CD14-positive monocyte (primary cell): ENCODE results near the gene KNL1. TPM values are rescaled to one million over a fixed set of nuclear protein-coding genes. Genes with fewer than 3 reads are reported as not detected.

ENCODE experiments used
- DNase-seq, 3 donors: peaks; one replicate each; pipeline ENCODE4 v3.0.0-alpha.2; 2011 to 2022
- H2AFZ ChIP-seq: 2 replicates; pipeline ENCODE4 v1.6.0; 2012; ENCODE audit warnings: mild to moderate bottlenecking, low read depth, low read length, inconsistent platforms; ENCODE audit not compliant: insufficient read depth, poor library complexity, severe bottlenecking
- H3K27ac ChIP-seq, 2 donors: 1 replicate in 1 of 2; 2 replicates in 1 of 2; pipeline ENCODE4 v1.5.1; 2012 to 2013; ENCODE audit warnings: low read length in 2 of 2, control low read depth in 1 of 2, inconsistent platforms in 1 of 2, low read depth in 1 of 2, mild to moderate bottlenecking in 1 of 2
- H3K27me3 ChIP-seq, 2 donors: one replicate each; pipeline versions ENCODE4 v1.6.0 to v1.6.1; 2011 to 2013; ENCODE audit warnings: low read length in 2 of 2; ENCODE audit not compliant: control insufficient read depth in 2 of 2, insufficient read depth in 2 of 2
- H3K36me3 ChIP-seq, 2 donors: replicated peaks in 1 of 2; 1 replicate in 1 of 2; 2 replicates in 1 of 2; pipeline versions ENCODE4 v1.5.1 to v1.6.1; 2012 to 2013; ENCODE audit warnings: low read length in 2 of 2, control low read depth in 1 of 2, inconsistent platforms in 1 of 2, mild to moderate bottlenecking in 1 of 2; ENCODE audit not compliant: insufficient read depth in 2 of 2, control insufficient read depth in 1 of 2
- H3K4me1 ChIP-seq, 2 donors: 1 replicate in 1 of 2; 2 replicates in 1 of 2; pipeline versions ENCODE4 v1.5.1 to v1.6.1; 2012 to 2013; ENCODE audit warnings: low read length in 2 of 2, control low read depth in 1 of 2, inconsistent platforms in 1 of 2, mild to moderate bottlenecking in 1 of 2, moderate library complexity in 1 of 2; ENCODE audit not compliant: insufficient read depth in 2 of 2, control insufficient read depth in 1 of 2
- H3K4me2 ChIP-seq: replicated peaks from 2 replicates; pipeline ENCODE3; 2012; ENCODE audit warnings: low read length, moderate library complexity, mild to moderate bottlenecking; ENCODE audit not compliant: poor library complexity, severe bottlenecking; ENCODE audit errors: extremely low read depth
- H3K4me3 ChIP-seq, 3 experiments: fragments of 200-600 bp in 1 of 3; sonication (generic) in 1 of 3; replicated peaks in 1 of 3; 1 replicate in 2 of 3; 2 replicates in 1 of 3; pipeline ENCODE4 v1.5.1; 2011 to 2013; ENCODE audit warnings: low read length in 3 of 3, mild to moderate bottlenecking in 3 of 3, control low read depth in 2 of 3, low read depth in 2 of 3, inconsistent platforms in 1 of 3, moderate library complexity in 1 of 3
- H3K79me2 ChIP-seq: 2 replicates; pipeline ENCODE4 v1.6.0; 2012; ENCODE audit warnings: mild to moderate bottlenecking, control low read depth, inconsistent platforms, low read length, moderate library complexity; ENCODE audit not compliant: insufficient read depth
- H3K9ac ChIP-seq: 2 replicates; pipeline ENCODE4 v1.6.0; 2017; ENCODE audit warnings: low read length, mild to moderate bottlenecking; ENCODE audit not compliant: insufficient read depth, poor library complexity, severe bottlenecking
- H3K9me3 ChIP-seq, 2 donors: replicated peaks in 1 of 2; 1 replicate in 1 of 2; 2 replicates in 1 of 2; pipeline versions ENCODE4 v1.5.1 to v1.6.1; 2012 to 2013; ENCODE audit warnings: low read length in 2 of 2, control low read depth in 1 of 2; ENCODE audit not compliant: control insufficient read depth in 1 of 2, insufficient read depth in 1 of 2
- H4K20me1 ChIP-seq: 2 replicates; pipeline ENCODE4 v1.6.0; 2012; ENCODE audit warnings: mild to moderate bottlenecking, low read length, control low read depth, moderate library complexity; ENCODE audit not compliant: insufficient read depth
- H3K27ac Mint-ChIP-seq, 7 donors: one replicate each; pipeline ENCODE4 v1.8.0; 2020; ENCODE audit warnings: mild to moderate bottlenecking in 7 of 7, mixed read lengths in 7 of 7, moderate library complexity in 6 of 7, inconsistent platforms in 2 of 7
- H3K27me3 Mint-ChIP-seq, 3 donors: one replicate each; pipeline ENCODE4 v1.8.0; 2021 to 2022; ENCODE audit warnings: low read depth in 3 of 3, mild to moderate bottlenecking in 3 of 3, mixed read lengths in 3 of 3, moderate library complexity in 3 of 3, inconsistent platforms in 1 of 3
- H3K36me3 Mint-ChIP-seq, 2 donors: one replicate each; pipeline ENCODE4 v1.8.0; 2020; ENCODE audit warnings: mixed read lengths in 2 of 2, inconsistent platforms in 1 of 2, mild to moderate bottlenecking in 1 of 2
- H3K4me1 Mint-ChIP-seq: one replicate; pipeline ENCODE4 v1.8.0; 2020; ENCODE audit warnings: mild to moderate bottlenecking, mixed read lengths
- H3K4me3 Mint-ChIP-seq, 2 donors: one replicate each; pipeline ENCODE4 v1.8.0; 2020; ENCODE audit warnings: mild to moderate bottlenecking in 2 of 2, mixed read lengths in 2 of 2, moderate library complexity in 1 of 2
- H3K9me3 Mint-ChIP-seq, 7 donors: one replicate each; pipeline ENCODE4 v1.8.0; 2020 to 2022; ENCODE audit warnings: mixed read lengths in 7 of 7, mild to moderate bottlenecking in 6 of 7, moderate library complexity in 6 of 7, inconsistent platforms in 2 of 7
- WGBS: methylation state at CpG from one replicate; pipeline ENCODE4 v1.1.5; 2013; ENCODE audit warnings: missing lambda C conversion rate; ENCODE audit not compliant: insufficient coverage; 5-methylcytosine and 5-hydroxymethylcytosine counted together
- intact Hi-C, 2 donors: fragments of 100-400 bp; cut with micrococcal nuclease; formaldehyde crosslinking; loops; one replicate each; pipeline versions ENCODE4 v1.15.0 to v1.15.1; 2023
- polyA plus RNA-seq, 3 donors: library from polyadenylated mRNA; depleted of rRNA in 1 of 3; unstranded in 2 of 3; stranded (reverse) in 1 of 3; fragments of 300-500 nt in 2 of 3; fragments of >200 nt in 1 of 3; fragmentation: Illumina TruSeq in 2 of 3; gene quantifications; 1 replicate in 2 of 3; 2 replicates in 1 of 3; pipeline ENCODE4 v1.2.3, GENCODE V29; 2012 to 2021
- TF ChIP-seq, protein P1 (sequence below): fragments of 200-600 bp; IDR thresholded peaks from one replicate; pipeline ENCODE4 v1.8.0; 2022; ENCODE audit warnings: antibody characterized with exemption, mild to moderate bottlenecking

The KNL1 gene
- polyA plus RNA-seq, 3 donors, result 0.13 to 0.38 (median 0.16) TPM

DNA sequence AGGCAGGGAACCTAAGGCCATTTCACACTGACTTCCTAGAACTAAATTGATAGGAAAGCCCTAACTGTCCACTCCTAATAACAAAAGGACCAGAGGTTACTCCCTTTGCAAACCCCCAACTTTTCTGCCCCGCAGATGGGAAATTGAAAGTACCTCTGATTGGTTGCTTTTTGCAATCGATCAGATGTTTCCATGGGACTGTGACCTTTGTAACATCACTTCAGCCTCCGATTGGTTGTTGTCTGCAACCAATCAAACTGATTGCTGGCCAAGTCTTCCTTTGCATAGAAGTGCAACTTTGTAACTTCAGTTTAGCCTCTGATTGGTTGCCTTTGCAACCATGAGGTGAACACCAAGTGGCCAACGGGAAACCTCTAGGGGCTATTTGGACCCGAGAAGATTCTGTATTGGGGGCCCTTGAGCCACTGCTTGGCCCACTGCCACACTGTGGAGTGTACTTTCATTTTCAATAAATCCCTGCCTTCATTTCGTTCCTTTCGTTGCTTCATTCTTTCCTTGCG lies 11.3 kb upstream of the KNL1 start:
- Histone ChIP-seq H3K36me3 (no peaks in the 10 kb centered on the region), H3K9ac (no peak overlapping the region), H4K20me1 (no peaks in the 10 kb centered on the region), H3K4me1 (no peaks in the 10 kb centered on the region), H3K79me2 (no peaks in the 10 kb centered on the region), H3K4me2 (peak overlapping the region; percentile 31), H3K9me3 (peaks cover 0 to 5% of the 10 kb centered on the region in 2 donors), H3K27ac (no peak overlapping the region), H3K4me3 (peak overlapping the region; percentile 11 to 38 (median 17)), H2AFZ (no peak overlapping the region), H3K27me3 (no peaks in the 10 kb centered on the region)
- DNase-seq, result peak in 2 of 3 donors; percentile 17 to 23
- peaks cover 3% of the 10 kb centered on the region for H3K4me1 Mint-ChIP-seq
- 97% methylated on average over 6 of the region's 8 CpGs for WGBS
- H3K36me3 Mint-ChIP-seq, result no peaks in the 10 kb centered on the region
- H3K9me3 Mint-ChIP-seq, result peaks cover 2 to 12% (median 8%) of the 10 kb centered on the region in 7 donors
- H3K4me3 Mint-ChIP-seq, result peak overlapping the region in 1 of 2 donors; percentile 14
- intact Hi-C loops, result loop anchor here in 1 of 2 donors (10.0 kb wide), 1 partner anchor 112 kb away; the partner anchor contains the start of gene RAD51
- TF ChIP-seq, protein P1, sequence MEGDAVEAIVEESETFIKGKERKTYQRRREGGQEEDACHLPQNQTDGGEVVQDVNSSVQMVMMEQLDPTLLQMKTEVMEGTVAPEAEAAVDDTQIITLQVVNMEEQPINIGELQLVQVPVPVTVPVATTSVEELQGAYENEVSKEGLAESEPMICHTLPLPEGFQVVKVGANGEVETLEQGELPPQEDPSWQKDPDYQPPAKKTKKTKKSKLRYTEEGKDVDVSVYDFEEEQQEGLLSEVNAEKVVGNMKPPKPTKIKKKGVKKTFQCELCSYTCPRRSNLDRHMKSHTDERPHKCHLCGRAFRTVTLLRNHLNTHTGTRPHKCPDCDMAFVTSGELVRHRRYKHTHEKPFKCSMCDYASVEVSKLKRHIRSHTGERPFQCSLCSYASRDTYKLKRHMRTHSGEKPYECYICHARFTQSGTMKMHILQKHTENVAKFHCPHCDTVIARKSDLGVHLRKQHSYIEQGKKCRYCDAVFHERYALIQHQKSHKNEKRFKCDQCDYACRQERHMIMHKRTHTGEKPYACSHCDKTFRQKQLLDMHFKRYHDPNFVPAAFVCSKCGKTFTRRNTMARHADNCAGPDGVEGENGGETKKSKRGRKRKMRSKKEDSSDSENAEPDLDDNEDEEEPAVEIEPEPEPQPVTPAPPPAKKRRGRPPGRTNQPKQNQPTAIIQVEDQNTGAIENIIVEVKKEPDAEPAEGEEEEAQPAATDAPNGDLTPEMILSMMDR, result no peak
- H3K27ac Mint-ChIP-seq, result no peak overlapping the region
- peaks cover 4 to 5% (median 5%) of the 10 kb centered on the region in 3 donors for H3K27me3 Mint-ChIP-seq

DNA sequence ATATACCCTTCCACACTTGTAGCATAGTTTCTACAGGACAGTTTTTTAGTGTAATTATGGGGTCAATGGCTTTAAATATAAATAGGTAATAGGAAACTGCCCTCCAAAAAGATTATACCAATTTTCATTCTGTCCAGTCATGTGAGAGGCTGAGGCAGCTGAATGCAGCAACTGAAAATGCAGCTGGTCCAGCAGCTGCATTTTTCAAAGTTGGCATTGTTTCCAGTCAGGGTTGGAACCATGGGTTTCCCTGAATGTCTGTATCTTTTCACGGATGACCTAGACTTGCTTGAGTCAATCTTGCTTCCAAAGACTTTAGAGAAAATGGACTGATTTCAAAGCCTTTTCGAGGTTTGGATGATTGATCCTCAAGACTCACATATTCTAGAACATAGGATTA lies 9.9 kb upstream of the KNL1 start:
- H3K36me3 Mint-ChIP-seq, result no peaks in the 10 kb centered on the region
- no peak overlapping the region for H2AFZ ChIP-seq
- no peak overlapping the region for H3K4me2 ChIP-seq
- peaks cover 2 to 7% (median 4%) of the 10 kb centered on the region in 3 donors for H3K27me3 Mint-ChIP-seq
- TF ChIP-seq, protein P1, result no peak
- intact Hi-C loops, result loop anchor here in 1 of 2 donors (10.0 kb wide), 1 partner anchor 111 kb away; the partner anchor contains the start of gene RAD51
- H3K36me3 ChIP-seq, result no peaks in the 10 kb centered on the region
- 0% methylated on average over 1 of the region's 2 CpGs for WGBS
- H3K27ac ChIP-seq, result no peak overlapping the region
- H3K27me3 ChIP-seq, result no peaks in the 10 kb centered on the region
- H3K4me1 Mint-ChIP-seq, result peaks cover 3% of the 10 kb centered on the region
- H3K27ac Mint-ChIP-seq, result no peak overlapping the region
- peaks cover 2 to 9% (median 6%) of the 10 kb centered on the region in 7 donors for H3K9me3 Mint-ChIP-seq
- no peak for DNase-seq
- no peaks in the 10 kb centered on the region for H4K20me1 ChIP-seq
- H3K79me2 ChIP-seq, result no peaks in the 10 kb centered on the region
- no peak overlapping the region for H3K4me3 ChIP-seq
- no peak overlapping the region for H3K9ac ChIP-seq
- peaks cover 0 to 5% of the 10 kb centered on the region in 2 donors for H3K9me3 ChIP-seq
- H3K4me1 ChIP-seq, result no peaks in the 10 kb centered on the region
- no peak overlapping the region for H3K4me3 Mint-ChIP-seq
